HG02588 (cell line): ENCODE measurements around the gene WIPI1.
"Not testable (repeated sequence)": the region's sequence is repeated elsewhere in the genome, so short reads cannot be mapped to it uniquely, and the experiment has no call there.

Experiments used
- ATAC-seq: cut with Tn5 transposase; IDR thresholded peaks from one replicate; pipeline ENCODE4 v1.9.1; 2021; ENCODE audit warnings: mild to moderate bottlenecking, moderate library complexity; ENCODE audit not compliant: unreplicated experiment

The WIPI1 gene

DNA sequence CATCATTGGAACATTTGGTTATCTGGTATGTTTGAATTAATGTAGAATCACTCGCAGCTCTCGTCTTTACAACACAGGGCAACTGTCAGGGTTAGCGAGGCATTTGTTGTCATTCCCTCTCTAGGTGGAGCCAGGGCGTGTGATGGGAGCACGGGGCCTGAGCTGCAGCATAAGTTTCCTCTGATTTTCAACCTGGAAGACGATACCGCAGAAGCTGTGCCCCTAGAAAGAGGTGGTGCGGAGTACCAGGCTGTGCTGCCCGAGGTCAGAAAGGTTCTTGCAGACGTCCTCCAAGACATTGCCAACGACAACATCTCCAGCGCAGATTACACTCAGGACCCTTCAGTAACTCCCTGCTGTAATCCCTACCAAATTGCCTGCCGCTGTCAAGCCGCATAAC, 37.2 kb downstream of the WIPI1 start:
- ATAC-seq = no peak

DNA sequence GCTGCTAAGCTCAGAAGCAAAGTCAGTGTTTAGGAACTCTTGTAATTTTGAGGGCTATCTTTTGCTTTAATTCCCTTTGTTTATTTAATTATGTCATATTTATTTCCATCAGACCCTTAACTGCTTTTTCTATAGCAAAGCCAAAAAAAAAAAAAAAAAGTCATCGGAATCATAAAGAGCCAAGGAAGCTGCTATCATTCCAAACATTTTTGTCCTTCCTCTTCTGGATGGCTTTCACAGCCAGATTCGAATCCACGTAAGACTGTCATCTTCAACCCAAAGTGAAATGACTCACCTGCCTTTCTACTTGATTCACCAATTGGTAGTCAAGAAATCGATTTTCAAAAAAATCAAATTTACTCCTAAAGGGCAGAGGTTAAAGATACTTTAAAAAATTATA, 38.4 kb downstream of the WIPI1 start:
- ATAC-seq = no peak

GRCh38 chr17:68417317-68417716, 40.0 kb downstream of the WIPI1 start:
- no peak for ATAC-seq

- not testable (repeated sequence) for ATAC-seq
These were observed 42.4 kb downstream of the WIPI1 start for GRCh38 chr17:68414901-68415300.

DNA sequence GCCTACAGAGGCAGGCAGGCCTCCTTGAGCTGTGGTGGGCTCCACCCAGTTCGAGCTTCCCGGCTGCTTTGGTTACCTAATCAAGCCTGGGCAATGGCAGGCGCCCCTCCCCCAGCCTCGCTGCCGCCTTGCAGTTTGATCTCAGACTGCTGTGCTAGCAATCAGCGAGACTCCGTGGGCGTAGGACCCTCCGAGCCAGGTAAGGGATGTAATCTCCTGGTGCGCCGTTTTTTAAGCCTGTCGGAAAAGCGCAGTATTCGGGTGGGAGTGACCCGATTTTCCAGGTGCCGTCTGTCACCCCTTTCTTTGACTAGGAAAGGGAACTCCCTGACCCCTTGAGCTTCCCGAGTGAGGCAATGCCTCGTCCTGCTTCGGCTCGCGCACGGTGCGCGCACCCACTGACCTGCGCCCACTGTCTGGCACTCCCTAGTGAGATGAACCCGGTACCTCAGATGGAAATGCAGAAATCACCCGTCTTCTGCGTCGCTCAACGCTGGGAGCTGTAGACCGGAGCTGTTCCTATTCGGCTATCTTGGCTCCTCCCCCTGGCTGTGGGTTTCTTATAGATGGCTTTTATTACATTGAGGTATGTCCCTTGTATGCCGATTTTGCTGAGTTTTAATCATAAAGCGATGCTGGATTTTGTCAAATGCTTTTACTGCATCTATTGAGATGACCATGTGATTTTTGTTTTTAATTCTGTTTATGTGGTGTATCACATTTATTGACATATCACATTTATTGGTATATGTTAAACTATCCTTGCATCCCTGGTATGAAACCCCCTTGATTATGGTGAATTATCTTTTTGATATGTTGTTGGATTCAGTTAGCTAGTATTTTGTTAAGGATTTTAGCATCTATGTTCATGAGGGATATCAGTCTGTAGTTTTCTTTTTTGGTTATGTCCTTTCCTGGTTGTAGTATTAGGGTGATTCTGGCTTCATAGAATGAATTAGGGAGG, 43.4 kb downstream of the WIPI1 start:
- ATAC-seq = not testable (repeated sequence)

- not testable (repeated sequence) for ATAC-seq
These were observed 49.6 kb downstream of the WIPI1 start for GRCh38 chr17:68407656-68408055.

GRCh38 chr17:68403837-68404236, 53.5 kb downstream of the WIPI1 start:
- not testable (repeated sequence) for ATAC-seq

DNA sequence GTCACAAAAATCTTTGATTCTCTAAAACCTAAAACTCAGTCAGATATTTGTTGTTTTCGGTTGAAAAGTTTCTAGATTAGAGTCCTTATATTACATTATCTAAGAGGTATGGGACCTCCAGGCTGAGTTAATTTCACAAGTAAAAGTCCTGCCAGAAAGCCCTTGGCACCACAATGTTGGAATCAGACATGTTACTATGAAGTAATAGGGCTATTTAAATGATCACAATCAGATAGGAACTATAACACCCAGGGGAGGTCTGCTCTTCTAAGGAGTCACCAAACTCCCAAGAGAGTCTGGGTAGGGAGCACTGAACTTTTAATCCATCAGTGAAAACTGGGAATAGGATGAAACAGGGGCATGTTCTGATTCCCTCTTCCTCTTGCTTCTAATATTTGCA, 54.2 kb downstream of the WIPI1 start:
- ATAC-seq = no peak

DNA sequence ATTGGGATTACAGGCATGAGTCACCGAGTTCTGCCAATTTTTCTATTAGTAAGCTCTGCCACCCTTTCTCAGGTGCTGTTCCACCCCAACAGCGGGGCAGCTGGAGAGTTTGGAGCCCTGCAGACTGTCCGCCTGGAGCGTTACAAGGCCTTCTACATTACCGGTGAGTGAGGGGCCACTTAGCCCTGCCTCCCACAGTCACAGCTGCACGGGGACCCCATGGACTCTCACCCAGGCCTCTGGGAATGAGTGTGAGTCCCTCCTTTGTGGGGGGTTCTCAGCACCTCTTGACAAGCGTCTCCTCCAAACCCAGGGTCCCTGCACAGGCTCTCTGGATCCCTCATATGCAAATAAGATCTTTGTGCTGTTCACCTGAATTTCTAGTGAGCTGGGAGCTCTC, 56.0 kb downstream of the WIPI1 start:
- ATAC-seq = no peak

DNA sequence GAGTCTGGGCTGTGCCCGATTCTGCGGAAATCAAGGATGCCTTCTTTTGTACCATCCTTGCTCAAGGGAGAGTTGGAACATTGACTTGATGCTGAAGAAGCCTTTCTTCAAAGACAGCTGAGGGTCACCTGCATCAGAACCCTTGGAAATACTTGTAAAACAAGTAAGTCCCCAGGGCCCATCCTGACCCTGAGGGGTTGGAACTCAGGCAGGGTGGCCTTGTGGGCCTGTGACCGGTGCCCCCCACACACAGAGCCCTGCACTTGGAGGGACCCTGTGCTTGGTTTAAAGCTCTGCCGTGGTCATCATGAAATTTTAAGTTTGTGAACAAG, 56.9 kb downstream of the WIPI1 start:
- no peak for ATAC-seq

DNA sequence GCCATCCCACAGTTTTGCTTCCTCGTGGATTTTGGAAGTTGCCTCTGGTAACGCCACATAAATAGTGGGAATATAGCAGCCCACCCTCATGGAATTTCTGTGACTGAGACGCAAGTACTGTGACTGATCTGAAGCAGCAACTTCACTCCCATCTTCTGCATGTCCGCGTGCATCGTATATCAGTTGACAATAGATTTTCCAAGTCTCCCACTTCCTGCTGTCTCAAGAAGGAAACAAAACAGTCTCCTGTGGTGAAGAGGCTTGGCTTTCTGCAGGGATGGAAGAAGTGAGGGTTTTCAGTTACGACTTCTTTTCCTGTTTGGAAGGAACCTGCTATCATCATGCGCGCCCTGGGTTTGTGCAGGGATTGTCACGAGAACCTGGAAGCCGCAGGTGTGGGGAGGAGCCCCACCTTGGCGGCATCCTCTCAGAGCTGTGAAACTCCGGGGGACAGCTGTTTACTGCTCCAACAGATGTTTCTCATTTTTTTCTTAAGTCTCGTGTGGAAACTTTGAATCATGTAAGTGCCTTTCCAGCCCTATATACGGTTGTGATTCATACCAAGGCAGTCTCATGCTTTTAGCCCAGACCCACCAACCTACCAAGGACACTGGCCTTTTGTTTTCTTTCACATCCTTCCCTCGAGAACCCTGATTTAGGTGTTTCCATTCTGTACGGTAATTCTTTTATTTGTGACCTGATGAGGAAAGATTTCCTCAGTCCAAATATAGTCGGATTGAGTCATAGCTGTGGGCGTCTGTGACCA, 57.5 kb downstream of the WIPI1 start:
- no peak for ATAC-seq

DNA sequence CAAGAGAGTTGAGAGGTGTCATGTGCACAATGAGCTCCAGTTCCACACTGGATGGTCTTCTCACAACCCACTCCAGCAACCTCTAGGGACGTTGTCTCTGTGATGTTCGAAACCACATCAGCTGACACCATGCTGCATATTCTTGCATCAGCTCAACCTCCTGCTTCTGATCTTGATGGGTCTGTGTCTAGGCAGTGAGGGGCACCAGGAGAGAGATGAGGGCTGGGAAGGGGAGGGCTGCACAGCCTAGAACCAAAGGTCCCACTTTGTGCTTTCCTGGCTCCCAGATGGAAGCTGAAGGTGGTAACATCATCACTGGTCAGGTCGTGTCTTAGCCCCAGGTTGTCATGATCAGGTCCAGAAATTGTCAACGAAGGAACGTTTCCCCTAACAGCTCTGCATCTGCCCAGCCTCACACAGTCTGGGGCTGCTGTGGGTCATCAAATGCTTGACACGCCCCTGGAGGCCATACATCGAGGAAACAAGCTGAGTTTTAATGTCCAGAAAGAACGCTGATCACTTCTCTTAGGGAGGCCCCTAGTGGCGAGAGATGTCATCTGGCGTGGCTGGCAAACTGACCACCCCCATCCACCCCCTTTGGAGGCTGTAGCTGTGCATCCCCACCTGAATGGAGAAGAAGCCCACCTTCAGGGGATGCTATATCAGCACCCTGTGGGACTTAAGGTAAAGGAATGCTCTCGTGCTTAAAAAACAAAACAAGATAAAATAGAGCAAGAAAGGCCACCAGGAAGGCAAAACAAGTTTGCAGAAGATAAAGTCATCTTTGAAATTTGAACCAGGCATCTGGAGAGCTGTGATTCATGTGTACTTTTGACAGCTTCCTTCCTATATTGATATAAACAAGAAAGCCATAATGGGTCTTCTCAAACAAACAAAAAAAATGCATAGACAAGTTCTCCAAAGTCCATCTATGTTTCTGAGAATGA, 58.3 kb downstream of the WIPI1 start:
- ATAC-seq = no peak

DNA sequence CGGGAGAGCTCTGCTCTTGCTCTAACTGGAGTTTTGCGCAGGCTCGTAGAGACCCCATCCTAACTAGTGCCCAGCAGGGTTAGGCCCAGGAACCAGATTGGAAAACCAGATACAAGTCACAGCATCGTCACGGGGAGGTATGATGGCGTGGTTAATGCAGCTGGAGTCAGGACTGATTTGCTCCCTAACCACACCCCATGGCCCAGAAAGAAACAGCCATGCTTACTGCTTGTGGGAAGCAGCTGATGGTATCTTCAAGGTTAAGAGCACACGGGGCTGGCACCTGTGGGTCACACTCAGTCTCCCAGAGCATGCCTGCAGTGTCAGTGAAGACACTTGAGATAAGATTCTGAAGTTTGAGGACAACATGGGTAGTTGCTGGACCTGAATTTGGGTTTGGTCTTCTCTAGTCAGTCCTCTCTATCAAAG, 60.2 kb downstream of the WIPI1 start:
- no peak for ATAC-seq

- no peak for ATAC-seq
These were observed 60.8 kb downstream of the WIPI1 start for GRCh38 chr17:68396226-68397107.

DNA sequence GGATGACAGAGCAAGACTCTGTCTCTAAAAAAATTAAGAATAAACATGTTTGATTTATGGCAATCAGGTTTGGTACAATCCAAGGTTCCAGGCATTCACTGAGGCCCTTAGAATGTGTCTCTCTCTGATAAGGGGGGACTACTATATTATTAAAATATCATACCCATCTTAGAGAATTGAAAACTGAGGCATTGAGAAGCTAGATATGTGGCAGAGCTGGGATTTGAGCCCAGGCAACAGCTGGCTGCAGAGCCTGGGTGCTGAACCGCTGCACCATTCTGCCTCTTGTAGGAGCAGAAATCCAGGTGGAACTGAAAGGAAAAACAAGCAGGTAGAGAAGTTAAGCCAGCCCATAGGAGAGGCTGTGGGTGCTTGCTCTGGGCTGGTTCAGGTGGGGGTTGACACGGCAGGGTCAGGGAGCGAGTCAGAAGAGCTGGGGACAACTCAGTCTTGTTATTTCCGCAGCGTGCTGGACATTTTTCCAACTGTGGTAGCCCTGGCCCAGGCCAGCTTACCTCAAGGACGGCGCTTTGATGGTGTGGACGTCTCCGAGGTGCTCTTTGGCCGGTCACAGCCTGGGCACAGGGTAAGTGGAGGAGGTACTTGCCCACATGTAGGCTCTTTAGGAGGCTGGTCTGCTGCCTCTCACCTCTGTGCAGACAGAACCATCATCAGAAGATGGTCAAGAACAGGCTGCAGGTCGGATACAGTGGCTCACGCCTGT, 62.5 kb downstream of the WIPI1 start:
- ATAC-seq = no peak

- no peak for ATAC-seq
These were observed 65.6 kb downstream of the WIPI1 start for GRCh38 chr17:68391561-68392268.

DNA sequence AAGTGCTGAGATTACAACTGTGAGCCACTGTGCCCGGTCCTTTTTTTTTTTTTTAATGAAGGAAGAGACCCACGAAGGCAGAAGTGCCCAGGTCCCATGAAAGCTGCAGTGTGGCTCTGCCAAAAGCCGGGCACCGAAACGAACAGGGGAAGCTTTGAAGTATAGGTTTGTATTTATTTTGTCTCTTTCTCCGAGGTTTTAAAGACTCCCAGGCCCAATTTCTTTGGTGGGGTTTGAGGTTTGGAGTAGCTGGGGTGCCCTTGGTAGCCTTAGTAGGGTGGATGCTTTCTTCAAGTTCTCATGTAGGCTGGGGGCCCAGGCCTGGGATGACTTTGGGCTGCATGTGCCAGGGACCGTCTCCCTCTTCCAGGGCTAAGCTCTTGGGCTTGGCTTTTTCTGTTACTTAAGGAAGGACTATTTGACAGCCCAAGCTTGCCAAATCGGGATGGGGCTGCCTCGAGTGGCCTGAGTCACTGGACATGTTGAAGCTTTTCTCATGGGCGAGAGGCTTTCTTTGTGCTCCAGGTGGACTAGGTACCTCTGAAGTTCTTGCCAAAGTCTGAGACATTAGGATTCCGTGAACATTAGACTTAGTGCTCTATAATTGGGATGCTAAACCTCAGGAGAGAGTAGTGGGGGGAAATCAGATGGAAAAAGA, 66.3 kb downstream of the WIPI1 start:
- no peak for ATAC-seq

DNA sequence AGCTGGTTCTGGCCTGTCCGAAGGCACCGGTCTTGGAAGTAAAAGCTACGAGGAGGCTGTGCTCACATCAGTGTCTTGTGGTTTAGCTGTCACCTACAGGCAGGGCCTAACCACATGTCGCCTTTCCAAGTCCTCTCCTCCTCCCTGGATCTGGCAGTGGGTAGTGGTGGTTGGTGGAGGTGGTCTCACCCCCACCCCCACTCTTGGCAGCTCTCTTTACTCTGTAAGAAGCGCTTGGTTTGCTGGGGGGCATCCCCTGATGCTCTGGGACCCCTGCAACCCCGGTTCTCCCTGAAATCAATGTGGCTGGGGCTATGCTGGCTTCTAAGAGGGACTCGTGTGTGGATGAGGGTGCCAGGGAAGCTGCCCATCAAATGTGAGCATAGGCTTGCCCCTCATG, 68.3 kb downstream of the WIPI1 start:
- no peak for ATAC-seq
